CD4-positive, alpha-beta T cell treated with Interleukin-12 subunit alpha and Interleukin-12 subunit beta, for 1 hour (primary cell): Measurements from ENCODE around the gene LPP.

Source experiments
- DNase-seq: peaks from one replicate; pipeline ENCODE4 v3.0.0-alpha.2; 2020

LPP gene

GRCh38 chr3:188198001-188198400 is 44.0 kb downstream of the LPP start:
- DNase-seq, result no peak

- no peak for DNase-seq
Measured at GRCh38 chr3:188198760-188199327, 44.9 kb downstream of the LPP start.

- DNase-seq, result no peak
Measured at GRCh38 chr3:188199386-188199785, 45.4 kb downstream of the LPP start.

DNA sequence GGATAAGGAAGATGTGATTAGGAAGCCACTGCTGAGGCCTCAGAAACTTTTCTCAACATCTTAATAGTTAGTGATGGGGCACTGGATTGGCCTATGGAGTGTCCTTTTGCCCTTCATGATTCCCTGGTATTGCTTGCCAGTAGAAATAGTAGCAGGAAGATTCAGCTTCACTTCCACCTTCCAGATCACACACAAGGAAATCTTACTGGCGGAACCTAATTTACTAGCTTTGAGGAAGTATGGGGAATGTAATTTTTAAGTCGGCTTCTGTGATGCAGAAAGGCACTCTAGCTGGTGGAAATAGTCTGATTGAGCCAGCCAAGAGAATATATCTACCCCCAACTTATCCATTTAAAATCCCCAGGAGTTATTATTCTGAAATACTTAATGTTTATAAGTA is 46.5 kb downstream of the LPP start:
- no peak for DNase-seq

GRCh38 chr3:188202358-188203138 is 48.6 kb downstream of the LPP start:
- no peak for DNase-seq

- no peak for DNase-seq
Measured at GRCh38 chr3:188204526-188204925, 50.6 kb downstream of the LPP start.

DNA sequence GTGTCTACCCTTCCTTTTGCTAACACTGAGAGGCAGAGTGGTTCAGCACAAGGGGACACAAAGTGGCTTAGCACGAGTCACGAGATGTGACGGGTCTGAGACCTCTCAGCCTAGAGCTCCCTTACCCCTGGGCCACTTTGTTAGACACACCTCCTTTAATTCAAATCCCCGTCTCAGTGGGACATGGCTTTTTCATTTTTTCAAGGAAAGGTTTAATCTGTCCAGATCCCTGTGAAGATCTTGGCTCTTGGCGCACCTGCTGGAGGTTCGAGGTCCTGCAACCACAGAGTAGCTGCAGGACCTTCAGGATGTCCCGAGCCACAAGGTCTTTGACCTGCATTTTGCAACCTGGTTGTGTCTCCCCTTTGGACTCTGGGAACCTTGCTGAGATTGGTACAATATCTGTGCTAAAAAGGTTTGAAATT is 52.0 kb downstream of the LPP start:
- no peak for DNase-seq

DNA sequence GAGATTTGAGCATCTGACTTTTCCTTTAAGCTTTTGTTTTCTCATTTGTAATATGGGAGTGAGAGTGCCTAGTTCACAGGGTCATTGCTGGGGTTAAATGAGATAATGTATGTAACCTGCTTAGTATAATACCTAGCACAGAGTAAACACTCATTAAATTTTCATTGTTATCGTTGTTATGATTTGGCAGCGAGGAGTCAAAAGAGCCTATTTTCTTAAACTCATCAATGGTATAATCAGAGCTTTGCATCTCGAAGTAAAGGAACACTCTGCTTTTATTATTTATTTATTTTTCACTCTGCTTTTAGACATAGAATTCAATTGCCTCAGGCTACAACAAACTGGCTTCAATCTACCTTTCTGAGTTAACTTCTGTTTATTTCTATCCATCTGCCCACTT is 52.8 kb downstream of the LPP start:
- no peak for DNase-seq

- DNase-seq, result no peak
Measured at GRCh38 chr3:188207941-188208515, 54.1 kb downstream of the LPP start.

- no peak for DNase-seq
Measured at GRCh38 chr3:188208516-188208981, 54.6 kb downstream of the LPP start.

DNA sequence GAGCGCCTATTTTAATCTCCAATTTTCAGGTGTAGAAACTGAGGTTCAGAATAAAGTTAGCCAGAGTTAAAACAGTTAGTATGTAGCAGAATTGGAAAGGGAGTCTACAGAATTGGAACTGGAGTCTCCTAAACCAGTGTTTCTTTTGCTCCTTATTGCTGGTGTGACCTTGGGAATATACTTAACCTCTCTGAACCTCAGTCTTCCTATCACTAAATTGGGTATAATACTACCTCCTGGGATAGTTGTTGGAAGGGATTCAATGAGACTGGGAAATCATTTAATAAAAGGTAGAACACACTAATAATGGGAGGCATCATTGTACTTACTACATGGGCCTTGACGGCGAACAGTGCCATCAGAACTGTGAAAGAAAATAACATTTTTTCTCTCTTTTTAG is 55.1 kb downstream of the LPP start:
- DNase-seq, result no peak

GRCh38 chr3:188209740-188210139 is 55.8 kb downstream of the LPP start:
- no peak for DNase-seq

GRCh38 chr3:188211476-188211875 is 57.5 kb downstream of the LPP start:
- no peak for DNase-seq

DNA sequence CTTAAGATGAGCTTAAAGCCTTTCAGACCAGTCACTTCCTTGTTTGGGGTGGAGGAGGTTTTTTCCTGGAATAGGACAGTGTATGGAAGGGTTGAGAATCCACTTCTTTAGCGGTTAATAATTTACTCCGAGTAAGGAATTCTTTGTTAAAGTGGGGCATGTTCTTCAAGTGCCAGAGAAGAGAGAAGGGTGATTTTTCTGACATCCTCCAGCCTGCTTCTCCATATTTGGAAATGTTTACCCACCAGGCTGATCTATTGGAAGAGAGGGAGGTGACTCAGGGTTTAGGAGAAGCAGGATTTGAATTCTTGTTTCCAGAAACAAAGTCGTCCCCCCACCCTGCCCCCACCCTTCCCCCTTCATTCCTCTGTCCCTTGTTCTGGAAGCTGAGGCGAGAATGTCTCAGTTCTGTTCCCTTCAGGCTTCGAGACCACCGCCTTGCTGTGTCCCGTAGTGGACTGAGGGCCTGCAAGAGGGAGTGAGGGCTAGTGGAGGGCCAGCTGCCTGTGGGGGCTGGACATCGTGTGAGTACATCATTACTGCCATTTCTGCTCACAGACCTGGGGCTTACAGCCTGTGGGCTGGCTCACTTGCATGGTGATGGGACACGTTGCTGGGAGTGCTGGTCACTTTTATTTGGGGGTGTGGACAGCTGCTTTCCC is 58.5 kb downstream of the LPP start:
- no peak for DNase-seq

GRCh38 chr3:188214442-188214841 is 60.5 kb downstream of the LPP start:
- no peak for DNase-seq

DNA sequence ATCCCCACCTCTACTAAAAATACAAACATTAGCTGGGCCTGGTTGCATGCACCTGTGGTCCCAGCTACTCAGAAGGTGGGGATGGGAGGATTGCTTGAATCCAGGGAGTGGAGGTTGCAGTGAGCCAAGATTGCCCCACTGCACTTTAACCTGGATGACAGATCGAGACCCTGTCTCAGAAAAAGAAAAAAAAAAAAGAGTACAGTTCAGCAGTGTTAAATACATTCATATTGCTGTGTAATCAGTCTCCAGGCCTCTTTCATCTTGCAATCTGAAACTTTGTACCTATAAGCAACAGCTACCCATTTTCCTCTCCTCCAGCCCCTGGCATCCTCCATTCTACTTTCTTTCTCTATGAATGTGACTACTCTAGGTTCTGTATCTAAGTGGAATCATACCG is 61.2 kb downstream of the LPP start:
- DNase-seq, result no peak

DNA sequence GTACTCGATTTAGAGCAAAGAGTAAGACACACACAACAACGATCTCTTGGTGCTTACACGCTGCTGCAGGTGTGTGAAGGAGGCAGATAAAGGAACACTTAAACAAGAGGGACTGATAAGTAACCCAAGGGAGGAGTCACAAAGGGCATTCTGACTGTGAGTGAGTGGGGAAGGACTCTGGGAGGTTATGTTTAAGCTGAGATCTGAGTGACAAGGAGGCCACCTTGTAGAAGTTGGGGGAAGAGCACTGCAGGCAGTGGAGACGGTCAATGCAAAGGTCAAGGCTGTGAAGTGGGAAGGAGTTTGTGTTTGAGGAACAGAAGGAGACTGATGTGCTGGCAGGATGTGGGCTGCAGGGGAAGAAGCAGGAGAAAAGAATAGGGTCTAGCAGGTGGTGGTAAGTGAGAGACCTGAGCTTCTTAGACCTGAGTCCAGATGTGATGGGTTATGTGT is 63.1 kb downstream of the LPP start:
- no peak for DNase-seq

DNA sequence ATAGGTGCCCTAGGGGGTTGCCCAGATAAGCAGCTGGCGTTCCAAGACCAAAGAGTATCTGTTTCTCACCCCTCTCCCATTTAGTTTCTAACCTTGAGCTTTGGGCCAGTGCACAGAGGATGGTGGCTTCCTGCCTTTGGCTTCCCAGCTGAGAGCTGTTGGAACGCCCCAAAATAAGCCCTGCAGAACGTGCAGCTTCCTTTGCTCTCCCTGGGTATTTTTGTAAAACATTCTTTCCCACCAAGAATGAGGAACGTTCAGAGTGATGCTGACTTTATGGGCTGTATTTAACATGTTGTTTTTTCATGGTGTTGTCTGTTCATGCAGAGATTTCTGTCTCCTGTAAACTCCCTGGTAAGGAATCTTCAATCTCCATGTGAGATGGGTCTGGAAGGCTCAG is 63.8 kb downstream of the LPP start:
- DNase-seq, result no peak

GRCh38 chr3:188218603-188219002 is 64.6 kb downstream of the LPP start:
- DNase-seq, result no peak

DNA sequence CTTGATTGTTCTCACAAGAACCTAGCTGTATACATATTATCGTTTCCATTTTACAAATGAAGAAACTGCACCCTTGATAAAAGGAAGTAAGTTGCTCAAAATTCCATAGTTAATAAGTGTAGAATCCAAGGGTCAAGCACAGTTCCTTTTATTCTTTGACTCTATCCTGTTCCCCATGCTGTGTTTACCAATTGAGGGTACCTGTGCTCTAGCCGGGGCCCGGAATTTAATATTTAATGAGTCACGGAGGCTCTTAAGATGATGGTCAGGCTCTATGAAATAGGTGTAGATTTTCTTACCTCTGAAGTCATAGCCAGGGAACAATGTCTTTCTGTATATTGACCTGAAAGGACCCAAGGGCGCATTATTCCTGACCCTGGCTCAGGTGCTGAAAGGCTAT is 65.2 kb downstream of the LPP start:
- no peak for DNase-seq

GRCh38 chr3:188220097-188220788 is 66.3 kb downstream of the LPP start:
- DNase-seq, result no peak

- no peak for DNase-seq
Measured at GRCh38 chr3:188220988-188221818, 67.2 kb downstream of the LPP start.
